ENCODE data around the gene AP2S1. TPM values are rescaled to one million over a fixed set of nuclear protein-coding genes. Genes with fewer than 3 reads are reported as not detected.
"Not testable (repeated sequence)": the region's sequence is repeated elsewhere in the genome, so short reads cannot be mapped to it uniquely, and the experiment has no call there.

AP2S1 gene
- total and polyA plus RNA-seq, 12 donors = 68.7 to 192 (median 80.7) TPM

- ATAC-seq (no peak), DNase-seq (no peak)
- Histone ChIP-seq H3K4me1 (peaks cover 0 to 40% (median 5%) of the 10 kb centered on the region in 9 donors), H3K27me3 (no peaks in the 10 kb centered on the region), H3K27ac (peak overlapping the region in 1 of 10 donors; percentile 72), H3K9me3 (no peaks in the 10 kb centered on the region), H3K36me3 (no peaks in the 10 kb centered on the region), H3K4me3 (no peak overlapping the region)
- TF ChIP-seq, protein P1, sequence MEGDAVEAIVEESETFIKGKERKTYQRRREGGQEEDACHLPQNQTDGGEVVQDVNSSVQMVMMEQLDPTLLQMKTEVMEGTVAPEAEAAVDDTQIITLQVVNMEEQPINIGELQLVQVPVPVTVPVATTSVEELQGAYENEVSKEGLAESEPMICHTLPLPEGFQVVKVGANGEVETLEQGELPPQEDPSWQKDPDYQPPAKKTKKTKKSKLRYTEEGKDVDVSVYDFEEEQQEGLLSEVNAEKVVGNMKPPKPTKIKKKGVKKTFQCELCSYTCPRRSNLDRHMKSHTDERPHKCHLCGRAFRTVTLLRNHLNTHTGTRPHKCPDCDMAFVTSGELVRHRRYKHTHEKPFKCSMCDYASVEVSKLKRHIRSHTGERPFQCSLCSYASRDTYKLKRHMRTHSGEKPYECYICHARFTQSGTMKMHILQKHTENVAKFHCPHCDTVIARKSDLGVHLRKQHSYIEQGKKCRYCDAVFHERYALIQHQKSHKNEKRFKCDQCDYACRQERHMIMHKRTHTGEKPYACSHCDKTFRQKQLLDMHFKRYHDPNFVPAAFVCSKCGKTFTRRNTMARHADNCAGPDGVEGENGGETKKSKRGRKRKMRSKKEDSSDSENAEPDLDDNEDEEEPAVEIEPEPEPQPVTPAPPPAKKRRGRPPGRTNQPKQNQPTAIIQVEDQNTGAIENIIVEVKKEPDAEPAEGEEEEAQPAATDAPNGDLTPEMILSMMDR (IDR thresholded peaks at IDR 0.05) = no peak
- intact Hi-C loops (cut with DNase I) = no loop called here
- 92 to 94% methylated on average over 6 of the region's 6 CpGs for WGBS, 2 donors
Observed at GRCh38 chr19:46823049-46823448, 27.6 kb downstream of the AP2S1 start.

DNA sequence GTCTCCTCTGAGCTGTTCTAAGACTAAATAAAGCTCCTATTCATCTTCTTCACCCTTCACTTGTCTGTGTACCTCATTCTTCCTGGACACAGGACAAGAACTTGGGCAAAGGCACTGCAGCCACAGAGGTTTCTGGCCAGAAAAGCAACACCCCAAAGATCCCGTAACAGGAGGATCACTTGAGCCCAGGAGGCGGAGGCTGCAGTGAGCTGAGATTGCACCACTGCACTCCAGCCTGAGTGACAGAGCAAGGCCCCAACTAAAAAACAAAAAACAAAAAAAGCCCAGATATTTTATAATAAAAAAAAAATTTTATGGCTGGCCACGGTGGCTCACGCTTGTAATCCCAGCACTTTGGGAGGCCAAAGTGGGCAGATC, 28.2 kb downstream of the AP2S1 start:
- WGBS, 2 donors = 94 to 96% methylated on average over 4 of the region's 4 CpGs
- Histone ChIP-seq H3K4me1 (peaks cover 0 to 40% (median 5%) of the 10 kb centered on the region in 9 donors), H3K27ac (peak overlapping the region in 1 of 10 donors; percentile 72)
- DNase-seq; intact Hi-C loops (cut with DNase I); H3K27me3 ChIP-seq; H3K4me3 ChIP-seq; H3K36me3 ChIP-seq; H3K9me3 ChIP-seq; ATAC-seq: not testable (repeated sequence)

- peak overlapping the region in 1 of 10 donors; percentile 72 for H3K27ac ChIP-seq
- DNase-seq (peak in 1 of 2 donors; percentile 42), ATAC-seq (peak in 6 of 8 donors; percentile 29 to 66 (median 44))
- no peaks in the 10 kb centered on the region for H3K27me3 ChIP-seq
- TF ChIP-seq, protein P1 (IDR thresholded peaks at IDR 0.05) = no peak
- peaks cover 0 to 40% (median 5%) of the 10 kb centered on the region in 9 donors for H3K4me1 ChIP-seq
- intact Hi-C loops (cut with DNase I) = no loop called here
- H3K9me3 ChIP-seq = no peaks in the 10 kb centered on the region
- H3K4me3 ChIP-seq = no peak overlapping the region
- no peaks in the 10 kb centered on the region for H3K36me3 ChIP-seq
- WGBS, 2 donors = 77 to 82% methylated on average over 18 of the region's 18 CpGs
Observed at GRCh38 chr19:46821512-46822409, 28.9 kb downstream of the AP2S1 start.

DNA sequence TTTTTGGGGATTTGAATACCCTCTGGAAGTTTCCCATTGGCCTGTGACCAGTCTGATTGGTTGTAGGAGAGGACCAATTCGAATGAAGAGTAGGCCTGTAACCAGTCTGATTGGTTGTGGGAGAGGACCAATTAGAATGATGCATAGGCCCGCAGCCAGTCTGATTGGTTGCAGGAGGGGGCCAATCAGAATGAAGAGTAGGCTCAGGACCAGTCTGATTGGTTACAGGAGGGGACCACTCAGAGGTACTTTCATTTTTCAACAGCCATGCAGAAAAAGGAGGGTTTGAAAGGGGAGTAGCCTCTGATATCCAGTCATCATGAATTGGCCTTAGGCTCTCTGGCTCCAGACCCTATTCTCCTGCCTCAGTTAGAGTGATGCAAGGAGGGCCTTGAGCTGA, 31.8 kb downstream of the AP2S1 start:
- no peak for ATAC-seq
- DNase-seq = no peak
- Histone ChIP-seq H3K9me3 (no peaks in the 10 kb centered on the region), H3K27me3 (no peaks in the 10 kb centered on the region), H3K4me3 (no peak overlapping the region), H3K27ac (no peak overlapping the region), H3K36me3 (no peaks in the 10 kb centered on the region), H3K4me1 (peaks cover 0 to 34% (median 9%) of the 10 kb centered on the region in 9 donors)
- intact Hi-C loops (cut with DNase I) = no loop called here
- 94% methylated on average over 2 of the region's 2 CpGs for WGBS, 2 donors
- TF ChIP-seq, protein P1 (IDR thresholded peaks at IDR 0.05) = no peak

All from heart right ventricle (tissue), 16 donors.